Suprapubic skin (tissue), 4 donors: ENCODE results near the gene SHOC2.

Experiments used
- EP300 ChIP-seq: sonication (generic); formaldehyde crosslinking; IDR thresholded peaks from one replicate; pipeline ENCODE4 v1.6.1; 2017; ENCODE audit warnings: antibody characterized with exemption
- POLR2A ChIP-seq, 2 donors: fragments of 450-650 bp; IDR thresholded peaks; one replicate each; pipeline ENCODE4 v1.6.1; 2017; ENCODE audit warnings: antibody characterized with exemption in 2 of 2, mild to moderate bottlenecking in 2 of 2, moderate library complexity in 2 of 2
- POLR2AphosphoS5 ChIP-seq, 3 donors: sonication (generic); formaldehyde crosslinking; IDR thresholded peaks; one replicate each; pipeline ENCODE4 v1.6.1; 2017; ENCODE audit warnings: antibody characterized with exemption in 3 of 3
- TF ChIP-seq, protein P1 (sequence below), 2 donors: fragments of 200-600 bp in 1 of 2; fragments of 450-650 bp in 1 of 2; sonication (generic) in 1 of 2; IDR thresholded peaks; one replicate each; pipeline ENCODE4 v1.5.1; 2016 to 2019; ENCODE audit warnings: antibody characterized with exemption in 2 of 2, mild to moderate bottlenecking in 1 of 2, moderate library complexity in 1 of 2

DNA sequence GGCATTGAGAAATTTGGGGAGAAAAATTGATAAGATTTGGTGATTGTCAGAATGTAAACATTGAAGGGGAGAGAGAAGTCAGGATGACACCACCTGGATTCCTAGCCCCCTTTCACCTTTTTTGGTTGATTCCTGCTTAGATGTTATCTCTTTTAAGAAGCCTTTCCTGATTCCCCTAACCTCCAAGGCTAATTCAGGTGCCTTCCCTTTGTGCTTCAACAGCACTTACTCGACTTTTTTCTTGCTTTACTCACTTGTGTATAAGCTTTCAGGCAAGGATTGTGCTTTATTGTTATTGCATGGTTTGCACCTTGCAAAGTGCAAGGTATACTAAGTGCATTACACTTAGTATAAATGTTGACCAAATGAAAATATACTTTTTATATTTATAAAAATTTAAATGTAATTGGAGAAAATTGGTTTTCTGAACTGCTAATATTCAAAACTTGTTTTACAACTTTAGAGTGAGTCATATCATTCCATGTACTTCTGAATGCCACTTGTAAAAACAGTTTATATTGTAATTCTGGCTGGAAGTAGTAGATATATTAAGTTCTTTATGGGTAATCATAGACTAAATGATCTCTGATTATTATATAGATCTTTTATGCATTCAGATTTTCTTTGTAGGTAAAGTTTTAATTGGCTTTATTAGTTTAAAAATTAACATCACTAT lies 13.2 kb downstream of the SHOC2 start:
- TF ChIP-seq POLR2AphosphoS5 (IDR thresholded peaks at IDR 0.05) (no peak), POLR2A (IDR thresholded peaks at IDR 0.05) (no peak), EP300 (no peak)
- TF ChIP-seq, protein P1, sequence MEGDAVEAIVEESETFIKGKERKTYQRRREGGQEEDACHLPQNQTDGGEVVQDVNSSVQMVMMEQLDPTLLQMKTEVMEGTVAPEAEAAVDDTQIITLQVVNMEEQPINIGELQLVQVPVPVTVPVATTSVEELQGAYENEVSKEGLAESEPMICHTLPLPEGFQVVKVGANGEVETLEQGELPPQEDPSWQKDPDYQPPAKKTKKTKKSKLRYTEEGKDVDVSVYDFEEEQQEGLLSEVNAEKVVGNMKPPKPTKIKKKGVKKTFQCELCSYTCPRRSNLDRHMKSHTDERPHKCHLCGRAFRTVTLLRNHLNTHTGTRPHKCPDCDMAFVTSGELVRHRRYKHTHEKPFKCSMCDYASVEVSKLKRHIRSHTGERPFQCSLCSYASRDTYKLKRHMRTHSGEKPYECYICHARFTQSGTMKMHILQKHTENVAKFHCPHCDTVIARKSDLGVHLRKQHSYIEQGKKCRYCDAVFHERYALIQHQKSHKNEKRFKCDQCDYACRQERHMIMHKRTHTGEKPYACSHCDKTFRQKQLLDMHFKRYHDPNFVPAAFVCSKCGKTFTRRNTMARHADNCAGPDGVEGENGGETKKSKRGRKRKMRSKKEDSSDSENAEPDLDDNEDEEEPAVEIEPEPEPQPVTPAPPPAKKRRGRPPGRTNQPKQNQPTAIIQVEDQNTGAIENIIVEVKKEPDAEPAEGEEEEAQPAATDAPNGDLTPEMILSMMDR (IDR thresholded peaks at IDR 0.05) = no peak
